ENCODE data around the gene ATP5MG. TPM values are rescaled to one million over a fixed set of nuclear protein-coding genes. Genes with fewer than 3 reads are reported as not detected.

ATP5MG gene
- polyA plus RNA-seq, 2 of the 4 experiments (the other 2 are of a cell fraction): 337 to 438 TPM

GRCh38 chr11:118406599-118407166 is 5.3 kb downstream of the ATP5MG start:
- CTCF ChIA-PET: interaction anchor here (1.2 to 1.3 kb wide), 2 partner anchors 56 to 235 kb away, joined by 3 to 4 read pairs; no protein-coding TSS in a partner anchor
- FAIRE-seq (no peak), ATAC-seq (no peak), DNase-seq (ENCODE audit: low read depth in 1 of 2, low spot score in 1 of 2) (no peak)
- Histone ChIP-seq H3K4me1 (peaks cover 19% of the 10 kb centered on the region), H3K4me3 (no peak overlapping the region), H3K4me2 (no peak overlapping the region), H3K9me3 (no peaks in the 10 kb centered on the region), H3K27ac (no peak overlapping the region)
- WGBS (ENCODE audit: missing lambda C conversion rate): 86% methylated on average over 7 of the region's 7 CpGs
- TF ChIP-seq TFCP2L1 (CRISPR knock-in tag; IDR thresholded peaks at IDR 0.05) (no peak), MAX (IDR thresholded peaks at IDR 0.05) (no peak), SREBF2 (IDR thresholded peaks at IDR 0.05) (no peak), POLR2A (IDR thresholded peaks at IDR 0.05; ENCODE audit: low read length) (no peak), NR3C1 (IDR thresholded peaks at IDR 0.05) (no peak), BHLHE40 (IDR thresholded peaks at IDR 0.05; ENCODE audit: low read depth, low read length) (no peak), RAD21 (conservative IDR thresholded peaks at IDR 0.05 in 1 of 2, IDR thresholded peaks at IDR 0.05 in 1 of 2) (no peak)
- TF ChIP-seq, protein P1, sequence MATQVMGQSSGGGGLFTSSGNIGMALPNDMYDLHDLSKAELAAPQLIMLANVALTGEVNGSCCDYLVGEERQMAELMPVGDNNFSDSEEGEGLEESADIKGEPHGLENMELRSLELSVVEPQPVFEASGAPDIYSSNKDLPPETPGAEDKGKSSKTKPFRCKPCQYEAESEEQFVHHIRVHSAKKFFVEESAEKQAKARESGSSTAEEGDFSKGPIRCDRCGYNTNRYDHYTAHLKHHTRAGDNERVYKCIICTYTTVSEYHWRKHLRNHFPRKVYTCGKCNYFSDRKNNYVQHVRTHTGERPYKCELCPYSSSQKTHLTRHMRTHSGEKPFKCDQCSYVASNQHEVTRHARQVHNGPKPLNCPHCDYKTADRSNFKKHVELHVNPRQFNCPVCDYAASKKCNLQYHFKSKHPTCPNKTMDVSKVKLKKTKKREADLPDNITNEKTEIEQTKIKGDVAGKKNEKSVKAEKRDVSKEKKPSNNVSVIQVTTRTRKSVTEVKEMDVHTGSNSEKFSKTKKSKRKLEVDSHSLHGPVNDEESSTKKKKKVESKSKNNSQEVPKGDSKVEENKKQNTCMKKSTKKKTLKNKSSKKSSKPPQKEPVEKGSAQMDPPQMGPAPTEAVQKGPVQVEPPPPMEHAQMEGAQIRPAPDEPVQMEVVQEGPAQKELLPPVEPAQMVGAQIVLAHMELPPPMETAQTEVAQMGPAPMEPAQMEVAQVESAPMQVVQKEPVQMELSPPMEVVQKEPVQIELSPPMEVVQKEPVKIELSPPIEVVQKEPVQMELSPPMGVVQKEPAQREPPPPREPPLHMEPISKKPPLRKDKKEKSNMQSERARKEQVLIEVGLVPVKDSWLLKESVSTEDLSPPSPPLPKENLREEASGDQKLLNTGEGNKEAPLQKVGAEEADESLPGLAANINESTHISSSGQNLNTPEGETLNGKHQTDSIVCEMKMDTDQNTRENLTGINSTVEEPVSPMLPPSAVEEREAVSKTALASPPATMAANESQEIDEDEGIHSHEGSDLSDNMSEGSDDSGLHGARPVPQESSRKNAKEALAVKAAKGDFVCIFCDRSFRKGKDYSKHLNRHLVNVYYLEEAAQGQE (IDR thresholded peaks at IDR 0.05): no peak
- TF ChIP-seq, protein P2, sequence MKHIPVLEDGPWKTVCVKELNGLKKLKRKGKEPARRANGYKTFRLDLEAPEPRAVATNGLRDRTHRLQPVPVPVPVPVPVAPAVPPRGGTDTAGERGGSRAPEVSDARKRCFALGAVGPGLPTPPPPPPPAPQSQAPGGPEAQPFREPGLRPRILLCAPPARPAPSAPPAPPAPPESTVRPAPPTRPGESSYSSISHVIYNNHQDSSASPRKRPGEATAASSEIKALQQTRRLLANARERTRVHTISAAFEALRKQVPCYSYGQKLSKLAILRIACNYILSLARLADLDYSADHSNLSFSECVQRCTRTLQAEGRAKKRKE (CRISPR knock-in tag; IDR thresholded peaks at IDR 0.05; ENCODE audit: low read depth): no peak
- POLR2A ChIA-PET: no interaction called here

- ChIA-PET CTCF (interaction anchor here (1.5 to 1.7 kb wide), 2 partner anchors 78 to 212 kb away, joined by 3 to 4 read pairs; no protein-coding TSS in a partner anchor), POLR2A (no interaction called here)
- no peak for FAIRE-seq
- WGBS (ENCODE audit: missing lambda C conversion rate): 87% methylated on average over 7 of the region's 7 CpGs
- ATAC-seq: no peak
- H3K27ac ChIP-seq: no peak overlapping the region
- TF ChIP-seq NFE2L2 (conservative IDR thresholded peaks at IDR 0.05; ENCODE audit: low read length): no peak
- no peak for TF ChIP-seq CHD2 (IDR thresholded peaks at IDR 0.05; ENCODE audit: low read length, partially characterized antibody)
- TF ChIP-seq, protein P3, sequence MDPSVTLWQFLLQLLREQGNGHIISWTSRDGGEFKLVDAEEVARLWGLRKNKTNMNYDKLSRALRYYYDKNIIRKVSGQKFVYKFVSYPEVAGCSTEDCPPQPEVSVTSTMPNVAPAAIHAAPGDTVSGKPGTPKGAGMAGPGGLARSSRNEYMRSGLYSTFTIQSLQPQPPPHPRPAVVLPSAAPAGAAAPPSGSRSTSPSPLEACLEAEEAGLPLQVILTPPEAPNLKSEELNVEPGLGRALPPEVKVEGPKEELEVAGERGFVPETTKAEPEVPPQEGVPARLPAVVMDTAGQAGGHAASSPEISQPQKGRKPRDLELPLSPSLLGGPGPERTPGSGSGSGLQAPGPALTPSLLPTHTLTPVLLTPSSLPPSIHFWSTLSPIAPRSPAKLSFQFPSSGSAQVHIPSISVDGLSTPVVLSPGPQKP (IDR thresholded peaks at IDR 0.05; ENCODE audit: low read depth, low read length): no peak
- TF ChIP-seq CBX2 (IDR thresholded peaks at IDR 0.05; ENCODE audit: borderline replicate concordance, low read depth): no peak
- TF ChIP-seq RCOR1 (IDR thresholded peaks at IDR 0.05; ENCODE audit: low read depth, low read length): no peak
- no peak for TF ChIP-seq JUN (IDR thresholded peaks at IDR 0.05)
- no peak for TF ChIP-seq RNF2 (IDR thresholded peaks at IDR 0.05; ENCODE audit: borderline replicate concordance, low read depth)
- TF ChIP-seq ZC3H11A (IDR thresholded peaks at IDR 0.05): no peak
- TF ChIP-seq ZFP36 (IDR thresholded peaks at IDR 0.05; ENCODE audit: borderline replicate concordance, partially characterized antibody): no peak
- no peak for TF ChIP-seq MAX (IDR thresholded peaks at IDR 0.05)
- TF ChIP-seq, protein P4, sequence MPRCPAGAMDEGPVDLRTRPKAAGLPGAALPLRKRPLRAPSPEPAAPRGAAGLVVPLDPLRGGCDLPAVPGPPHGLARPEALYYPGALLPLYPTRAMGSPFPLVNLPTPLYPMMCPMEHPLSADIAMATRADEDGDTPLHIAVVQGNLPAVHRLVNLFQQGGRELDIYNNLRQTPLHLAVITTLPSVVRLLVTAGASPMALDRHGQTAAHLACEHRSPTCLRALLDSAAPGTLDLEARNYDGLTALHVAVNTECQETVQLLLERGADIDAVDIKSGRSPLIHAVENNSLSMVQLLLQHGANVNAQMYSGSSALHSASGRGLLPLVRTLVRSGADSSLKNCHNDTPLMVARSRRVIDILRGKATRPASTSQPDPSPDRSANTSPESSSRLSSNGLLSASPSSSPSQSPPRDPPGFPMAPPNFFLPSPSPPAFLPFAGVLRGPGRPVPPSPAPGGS (IDR thresholded peaks at IDR 0.05): no peak
- TF ChIP-seq HOXA7 (CRISPR knock-in tag; IDR thresholded peaks at IDR 0.05): no peak
- no peak for TF ChIP-seq RFX5 (IDR thresholded peaks at IDR 0.05)
- TF ChIP-seq EHF (CRISPR knock-in tag; IDR thresholded peaks at IDR 0.05): no peak
- TF ChIP-seq MAZ (IDR thresholded peaks at IDR 0.05; ENCODE audit: borderline replicate concordance, low read depth, low read length): no peak
- H3K9me3 ChIP-seq: no peaks in the 10 kb centered on the region
- H3K4me3 ChIP-seq: no peak overlapping the region
- H3K4me2 ChIP-seq: no peak overlapping the region
- no peak for DNase-seq (ENCODE audit: low read depth in 1 of 2, low spot score in 1 of 2)
- peaks cover 2% of the 10 kb centered on the region for H3K4me1 ChIP-seq
These were observed 8.8 kb downstream of the ATP5MG start for GRCh38 chr11:118410055-118410745.

All from A549 (cell line).